ENCODE results near the gene LRP2BP.
"Not testable (repeated sequence)": the region's sequence is repeated elsewhere in the genome, so short reads cannot be mapped to it uniquely, and the experiment has no call there.

Gene LRP2BP

GRCh38 chr4:185358959-185359358 is 36.8 kb downstream of the LRP2BP start:
- no peak for DNase-seq

- no peak for DNase-seq
These were observed 37.2 kb downstream of the LRP2BP start for GRCh38 chr4:185358514-185358913.

GRCh38 chr4:185357733-185358440 is 37.8 kb downstream of the LRP2BP start:
- DNase-seq, result no peak

GRCh38 chr4:185357211-185357610 is 38.5 kb downstream of the LRP2BP start:
- DNase-seq, result no peak

- no peak for DNase-seq
These were observed 43.0 kb downstream of the LRP2BP start for GRCh38 chr4:185352741-185353140.

- DNase-seq, result no peak
These were observed 43.5 kb downstream of the LRP2BP start for GRCh38 chr4:185352202-185352601.

GRCh38 chr4:185351691-185352090 is 44.0 kb downstream of the LRP2BP start:
- DNase-seq, result no peak

GRCh38 chr4:185346975-185347601 is 48.6 kb downstream of the LRP2BP start:
- no peak for DNase-seq

GRCh38 chr4:185344743-185345538 is 50.8 kb downstream of the LRP2BP start:
- DNase-seq, result no peak

- peak; percentile 64 for DNase-seq
These were observed 51.8 kb downstream of the LRP2BP start for GRCh38 chr4:185343726-185344581.

- no peak for DNase-seq
These were observed 53.9 kb downstream of the LRP2BP start for GRCh38 chr4:185341841-185342240.

GRCh38 chr4:185341377-185341776 is 54.3 kb downstream of the LRP2BP start:
- no peak for DNase-seq

- no peak for DNase-seq
These were observed 55.8 kb downstream of the LRP2BP start for GRCh38 chr4:185339941-185340340.

- no peak for DNase-seq
These were observed 60.1 kb downstream of the LRP2BP start for GRCh38 chr4:185335579-185335978.

- DNase-seq, result no peak
These were observed 61.4 kb downstream of the LRP2BP start for GRCh38 chr4:185334326-185334725.

GRCh38 chr4:185332575-185333464 is 62.9 kb downstream of the LRP2BP start:
- no peak for DNase-seq

- DNase-seq, result peak; percentile 77
These were observed 65.7 kb downstream of the LRP2BP start for GRCh38 chr4:185329879-185330510.

- DNase-seq, result no peak
These were observed 67.1 kb downstream of the LRP2BP start for GRCh38 chr4:185328586-185328985.

GRCh38 chr4:185325721-185326120 is 70.0 kb downstream of the LRP2BP start:
- DNase-seq, result not testable (repeated sequence)

- DNase-seq, result peak; percentile 59
These were observed 71.4 kb downstream of the LRP2BP start for GRCh38 chr4:185324361-185324760.

GRCh38 chr4:185323606-185324005 is 72.1 kb downstream of the LRP2BP start:
- DNase-seq, result no peak
